Muscle layer of duodenum (tissue), 2 donors: ENCODE measurements around the gene MARVELD2.
"Not testable (repeated sequence)": the region's sequence is repeated elsewhere in the genome, so short reads cannot be mapped to it uniquely, and the experiment has no call there.

Experiments
- H3K27ac ChIP-seq: one replicate; pipeline ENCODE4 v1.7.0; 2013; ENCODE audit warnings: mild to moderate bottlenecking, low read length
- H3K27me3 ChIP-seq: one replicate; pipeline ENCODE4 v1.7.0; 2013; ENCODE audit warnings: low read depth, mild to moderate bottlenecking, control low read depth, low read length
- H3K36me3 ChIP-seq, 2 donors: one replicate each; pipeline ENCODE4 v1.7.0; 2013; ENCODE audit warnings: low read length in 2 of 2, control low read depth in 1 of 2, mild to moderate bottlenecking in 1 of 2; ENCODE audit not compliant: insufficient read depth in 2 of 2, control insufficient read depth in 1 of 2
- H3K4me1 ChIP-seq, 2 donors: one replicate each; pipeline ENCODE4 v1.7.0; 2013; ENCODE audit warnings: low read length in 2 of 2, mild to moderate bottlenecking in 2 of 2, control low read depth in 1 of 2, moderate library complexity in 1 of 2; ENCODE audit not compliant: insufficient read depth in 2 of 2, control insufficient read depth in 1 of 2
- H3K4me3 ChIP-seq, 2 donors: one replicate each; pipeline ENCODE4 v1.7.0; 2013; ENCODE audit warnings: low read length in 2 of 2, low read depth in 1 of 2, mild to moderate bottlenecking in 1 of 2
- H3K9me3 ChIP-seq, 2 donors: one replicate each; pipeline ENCODE4 v1.7.0; 2013; ENCODE audit warnings: low read length in 2 of 2, control low read depth in 1 of 2, mild to moderate bottlenecking in 1 of 2; ENCODE audit not compliant: control insufficient read depth in 1 of 2
- donor health status: healthy.

The MARVELD2 gene, protein sequence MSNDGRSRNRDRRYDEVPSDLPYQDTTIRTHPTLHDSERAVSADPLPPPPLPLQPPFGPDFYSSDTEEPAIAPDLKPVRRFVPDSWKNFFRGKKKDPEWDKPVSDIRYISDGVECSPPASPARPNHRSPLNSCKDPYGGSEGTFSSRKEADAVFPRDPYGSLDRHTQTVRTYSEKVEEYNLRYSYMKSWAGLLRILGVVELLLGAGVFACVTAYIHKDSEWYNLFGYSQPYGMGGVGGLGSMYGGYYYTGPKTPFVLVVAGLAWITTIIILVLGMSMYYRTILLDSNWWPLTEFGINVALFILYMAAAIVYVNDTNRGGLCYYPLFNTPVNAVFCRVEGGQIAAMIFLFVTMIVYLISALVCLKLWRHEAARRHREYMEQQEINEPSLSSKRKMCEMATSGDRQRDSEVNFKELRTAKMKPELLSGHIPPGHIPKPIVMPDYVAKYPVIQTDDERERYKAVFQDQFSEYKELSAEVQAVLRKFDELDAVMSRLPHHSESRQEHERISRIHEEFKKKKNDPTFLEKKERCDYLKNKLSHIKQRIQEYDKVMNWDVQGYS

DNA sequence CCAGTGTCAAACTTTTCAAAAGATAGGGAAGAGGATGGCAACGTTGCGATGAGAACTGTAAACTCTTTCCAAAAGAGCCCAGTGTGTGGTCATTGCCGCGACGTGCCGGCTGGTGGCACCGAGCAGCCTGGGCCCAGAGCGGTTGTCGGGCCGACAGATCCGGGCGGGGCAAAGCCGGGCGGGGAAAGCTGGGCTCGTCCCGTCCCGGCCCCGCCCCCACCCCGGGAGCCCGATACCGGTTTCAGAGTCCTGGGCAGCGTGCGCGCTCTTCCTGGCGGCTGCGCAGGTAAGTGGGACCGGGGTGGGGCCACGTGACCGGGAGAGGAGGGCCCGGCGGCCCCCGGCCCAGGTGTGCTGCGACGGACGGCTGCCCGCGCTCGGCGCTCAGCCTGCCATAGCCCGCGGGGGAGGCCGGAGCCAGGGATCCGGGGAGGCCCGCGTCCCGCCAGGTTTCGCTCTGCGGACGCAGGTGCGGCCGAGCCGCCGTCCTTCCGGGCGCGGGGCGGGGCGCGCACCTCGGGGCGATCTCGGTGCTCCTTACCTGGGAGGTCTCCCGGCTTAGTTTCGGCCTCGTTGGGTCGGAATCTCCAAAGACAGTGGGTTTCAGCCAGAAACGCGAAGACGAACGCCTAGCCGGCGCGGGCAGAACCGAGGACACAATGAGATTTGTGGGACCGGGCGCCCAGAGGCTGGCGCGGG lies at the start of gene MARVELD2:
Gene MARVELD2 (plus strand): TSS at position 232 of the 699 bp plus-strand sequence. CDS start 4,270 bp downstream, outside the sequence.
- Histone ChIP-seq H3K4me1 (no peaks in the 10 kb centered on the region), H3K4me3 (peak within 1 kb of the TSS; percentile 68 to 75), H3K27ac (peak within 1 kb of the TSS; percentile 80), H3K27me3 (no peaks in the 10 kb centered on the region), H3K36me3 (peaks cover 4 to 19% of the 10 kb centered on the region in 2 donors), H3K9me3 (no peaks in the 10 kb centered on the region)

DNA sequence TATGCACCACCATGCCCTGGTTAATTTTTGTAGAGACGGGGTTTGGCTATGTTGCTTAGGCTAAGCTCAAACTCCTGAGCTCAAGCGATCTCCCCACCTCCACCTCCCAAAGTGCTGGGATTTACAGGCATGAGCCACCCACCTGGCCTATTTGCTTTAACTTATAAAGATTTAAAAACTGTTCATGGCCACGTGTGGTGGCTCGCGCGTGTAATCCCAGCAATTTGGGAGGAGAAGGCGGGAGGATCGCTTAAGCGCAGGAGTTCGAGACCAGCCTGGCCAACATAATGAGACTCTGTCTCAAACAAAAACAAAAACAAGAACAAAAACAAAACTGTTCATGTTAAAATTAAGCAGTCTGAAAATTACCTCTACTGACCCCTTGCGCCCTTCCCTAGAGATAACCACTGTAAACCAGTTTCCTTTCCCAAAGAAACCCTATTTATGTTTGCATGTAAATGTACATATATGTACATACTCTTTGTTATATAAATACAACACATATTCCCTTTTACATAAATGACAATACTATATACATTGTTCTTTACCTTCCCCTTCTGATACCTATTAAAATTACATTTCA lies 47.1 kb upstream of the MARVELD2 start:
- peaks cover 0 to 25% of the 10 kb centered on the region in 2 donors for H3K4me1 ChIP-seq
- H3K9me3 ChIP-seq: no peaks in the 10 kb centered on the region
- peaks cover 17 to 26% of the 10 kb centered on the region in 2 donors for H3K36me3 ChIP-seq
- peak overlapping the region; percentile 96 for H3K27ac ChIP-seq
- peak overlapping the region; percentile 77 to 95 for H3K4me3 ChIP-seq
- no peaks in the 10 kb centered on the region for H3K27me3 ChIP-seq

DNA sequence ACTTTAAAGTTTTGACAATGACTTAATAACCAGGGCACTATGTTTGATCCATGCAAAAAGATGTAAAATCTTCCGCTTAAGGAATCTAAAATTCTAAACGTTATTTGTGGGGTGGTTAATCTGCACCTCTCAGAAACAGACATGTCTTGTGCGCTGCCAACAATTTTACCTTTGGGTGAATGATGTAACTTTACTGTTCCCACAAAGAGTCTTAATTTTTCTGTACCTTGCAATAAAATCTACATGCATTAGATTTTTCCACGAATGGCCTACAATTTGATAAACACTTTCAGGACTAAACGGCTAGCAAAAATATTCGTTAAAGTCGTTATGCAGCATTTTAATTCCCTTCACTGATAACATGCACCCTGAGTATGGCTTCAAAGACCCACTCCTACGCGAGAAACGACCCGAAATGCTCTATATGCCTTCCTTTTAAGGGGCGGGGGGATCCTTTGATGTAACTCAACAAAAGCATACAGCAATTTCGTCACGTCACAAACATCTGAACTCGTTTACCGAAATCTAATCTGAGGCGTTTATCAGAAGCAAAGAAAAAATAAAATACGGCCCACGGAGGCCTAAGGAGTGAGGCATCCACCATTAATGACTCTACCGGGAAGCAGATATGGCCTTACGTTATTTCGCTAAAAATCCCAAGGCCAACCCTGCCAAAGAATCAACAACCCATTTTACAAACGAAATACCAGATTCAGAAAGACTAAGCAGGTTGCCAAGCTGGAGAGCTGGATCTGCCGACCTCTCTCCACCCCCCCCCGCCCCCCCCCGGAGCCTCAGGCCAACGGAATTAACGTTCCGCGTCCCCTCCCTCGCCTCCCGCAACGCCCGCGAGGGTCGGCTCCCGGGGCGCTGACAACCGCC lies 46.2 kb upstream of the MARVELD2 start:
- Histone ChIP-seq H3K27ac (peak overlapping the region; percentile 96), H3K36me3 (peaks cover 17 to 19% of the 10 kb centered on the region in 2 donors), H3K4me3 (peak overlapping the region; percentile 77 to 95), H3K4me1 (peaks cover 0 to 25% of the 10 kb centered on the region in 2 donors), H3K9me3 (no peaks in the 10 kb centered on the region), H3K27me3 (no peaks in the 10 kb centered on the region)

DNA sequence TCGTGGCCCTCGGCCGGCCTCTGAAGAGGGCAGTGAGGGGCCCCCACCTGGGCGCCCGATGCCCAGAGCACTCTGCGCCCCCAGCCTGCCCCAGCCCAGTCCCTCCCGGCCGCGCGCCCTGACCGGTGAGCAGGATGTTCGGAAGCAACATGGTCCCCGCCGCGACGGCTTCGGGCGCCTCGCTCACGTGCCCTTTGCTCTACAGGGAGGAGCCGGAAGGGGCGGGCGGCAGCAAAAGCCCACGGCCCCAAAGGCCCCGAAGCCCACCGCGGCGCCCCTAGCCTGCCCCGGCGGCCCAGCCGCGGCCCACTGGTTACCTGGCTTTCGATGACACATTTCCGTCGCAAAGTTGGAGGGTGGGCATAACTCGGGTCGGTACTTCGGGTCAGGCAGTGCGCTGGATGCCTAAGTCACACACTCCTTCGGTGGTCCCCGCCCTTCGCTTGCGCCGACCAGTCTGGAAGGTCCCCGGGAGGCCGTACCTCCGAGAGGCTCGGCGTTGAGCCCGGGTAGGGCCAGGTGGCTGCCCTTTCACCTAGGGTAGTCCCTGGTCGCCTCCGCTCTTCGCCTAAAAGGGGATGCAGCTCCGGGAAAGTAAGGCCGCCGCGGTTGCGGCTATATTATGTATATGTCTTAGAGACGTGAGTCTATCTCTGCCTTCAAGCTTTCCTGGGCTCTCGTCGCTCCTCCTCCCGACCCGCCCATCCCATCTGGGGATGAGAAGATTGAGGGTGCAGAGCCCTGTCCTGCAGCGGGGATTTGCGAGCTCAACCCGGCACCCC lies 45.4 kb upstream of the MARVELD2 start, which contains the start of the genes AK6, RAD17 and TAF9:
Gene AK6 (minus strand): TSS at position 181 of the 782 bp plus-strand sequence. CDS start 30 bp downstream, at position 151.
Gene RAD17 (plus strand): TSS at position 479 of the 782 bp plus-strand sequence. CDS start 2,391 bp downstream, outside the sequence.
Gene TAF9 (minus strand): TSS at position 181 of the 782 bp plus-strand sequence. CDS start 3,783 bp downstream, outside the sequence.
- Histone ChIP-seq H3K27me3 (no peaks in the 10 kb centered on the region), H3K9me3 (no peaks in the 10 kb centered on the region), H3K36me3 (peaks cover 14 to 17% of the 10 kb centered on the region in 2 donors), H3K4me1 (peaks cover 0 to 25% of the 10 kb centered on the region in 2 donors), H3K27ac (peak within 1 kb of the TSS; percentile 96), H3K4me3 (peak within 1 kb of the TSS; percentile 77 to 95)

DNA sequence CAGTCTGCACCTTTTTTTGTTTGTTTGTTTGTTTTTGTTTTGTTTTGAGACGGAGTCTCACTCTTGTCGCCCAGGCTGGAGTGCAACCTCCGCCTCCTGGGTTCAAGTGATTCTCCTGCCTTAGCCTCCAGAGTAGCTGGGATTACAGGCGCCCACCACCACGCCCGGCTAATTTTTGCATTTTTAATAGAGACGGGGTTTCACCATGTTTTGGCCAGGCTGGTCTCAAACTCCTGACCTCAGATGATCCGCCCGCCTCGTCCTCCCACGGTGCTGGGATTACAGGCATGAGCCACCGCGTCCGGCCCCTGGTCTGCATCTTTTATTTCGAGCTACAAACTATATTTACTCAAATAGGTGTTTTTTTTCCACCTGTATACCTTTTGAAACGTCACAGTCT lies 44.6 kb upstream of the MARVELD2 start:
- peaks cover 0 to 25% of the 10 kb centered on the region in 2 donors for H3K4me1 ChIP-seq

DNA sequence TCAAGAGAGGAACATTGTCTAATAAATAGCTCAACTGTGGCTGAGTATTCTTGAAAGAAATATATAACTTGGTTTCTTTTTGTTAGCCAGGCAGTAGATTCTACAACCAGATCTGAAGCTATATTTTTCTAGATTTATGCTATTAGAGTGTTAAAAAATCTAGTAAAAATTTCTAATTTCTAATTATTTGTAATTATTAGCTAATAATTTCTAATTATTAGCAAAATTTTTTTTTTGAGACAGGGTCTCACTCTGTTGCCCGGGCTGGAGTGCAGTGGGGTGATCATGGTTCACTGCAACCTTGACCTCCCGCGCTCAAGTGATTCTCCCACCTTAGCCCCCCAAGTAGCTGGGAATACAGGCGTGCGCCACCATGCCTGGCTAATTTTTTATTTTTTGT lies 42.5 kb upstream of the MARVELD2 start:
- peaks cover 0 to 25% of the 10 kb centered on the region in 2 donors for H3K4me1 ChIP-seq
- H3K4me3 ChIP-seq: no peak overlapping the region
- H3K9me3 ChIP-seq: no peaks in the 10 kb centered on the region
- H3K36me3 ChIP-seq: peaks cover 8 to 27% of the 10 kb centered on the region in 2 donors
- no peaks in the 10 kb centered on the region for H3K27me3 ChIP-seq
- H3K27ac ChIP-seq: no peak overlapping the region

More for the DNA sequence above, 44.6 kb upstream of the MARVELD2 start:
- Histone ChIP-seq H3K36me3 (peaks cover 13 to 24% of the 10 kb centered on the region in 2 donors), H3K4me3 (peak overlapping the region; percentile 77 to 95), H3K27ac (peak overlapping the region; percentile 96)
- not testable (repeated sequence) for H3K9me3 ChIP-seq, H3K27me3 ChIP-seq

DNA sequence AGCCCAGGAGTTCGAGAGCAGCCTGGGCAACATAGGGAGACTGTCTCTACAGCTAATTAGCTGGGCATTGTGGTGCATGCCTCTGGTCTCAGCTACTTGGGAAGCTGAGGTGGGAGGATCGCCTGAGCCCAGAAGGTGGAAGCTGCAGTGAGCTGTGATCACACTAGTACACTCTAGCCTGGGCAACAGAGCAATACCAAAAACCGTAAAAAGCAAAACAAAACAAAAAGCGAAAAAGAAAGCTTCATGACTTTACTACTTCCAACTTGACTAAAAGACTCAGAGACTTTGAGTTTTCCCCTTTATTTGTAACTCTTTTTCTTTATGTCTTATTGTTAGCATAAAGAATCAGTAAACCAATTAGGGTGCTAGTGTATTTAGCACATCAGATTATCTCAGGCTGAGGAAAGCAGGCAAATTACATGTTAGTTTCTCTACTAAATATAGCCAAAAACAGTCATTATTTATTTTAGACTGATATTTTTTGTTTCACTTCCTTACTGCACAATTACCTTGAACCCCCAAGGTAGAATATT lies 39.9 kb upstream of the MARVELD2 start:
- no peak overlapping the region for H3K27ac ChIP-seq
- H3K4me3 ChIP-seq: no peak overlapping the region
- H3K4me1 ChIP-seq: peaks cover 0 to 17% of the 10 kb centered on the region in 2 donors
- peaks cover 15 to 26% of the 10 kb centered on the region in 2 donors for H3K36me3 ChIP-seq
- H3K27me3 ChIP-seq: no peaks in the 10 kb centered on the region
- no peaks in the 10 kb centered on the region for H3K9me3 ChIP-seq

DNA sequence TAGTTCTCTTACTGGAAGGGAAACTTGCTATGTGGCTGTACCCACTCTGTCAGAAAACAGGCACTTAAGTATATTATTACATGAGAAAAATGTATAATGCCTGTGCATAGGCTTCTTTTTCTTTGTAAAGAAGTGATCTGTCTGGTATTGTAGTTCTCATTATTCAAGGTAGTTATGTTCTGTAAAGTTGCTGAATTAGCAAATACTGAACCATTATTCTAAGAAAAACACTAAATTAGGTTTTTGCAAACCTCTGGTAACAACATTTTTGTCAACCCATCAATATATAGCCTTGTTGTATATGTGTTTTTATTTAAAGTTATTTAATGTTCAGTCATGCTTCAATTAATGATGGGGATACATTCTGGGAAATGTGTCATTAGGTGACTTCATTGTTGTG lies 36.5 kb upstream of the MARVELD2 start:
- Histone ChIP-seq H3K27me3 (no peaks in the 10 kb centered on the region), H3K4me1 (no peaks in the 10 kb centered on the region), H3K27ac (no peak overlapping the region), H3K4me3 (no peak overlapping the region), H3K9me3 (no peaks in the 10 kb centered on the region), H3K36me3 (peaks cover 31 to 47% of the 10 kb centered on the region in 2 donors)

DNA sequence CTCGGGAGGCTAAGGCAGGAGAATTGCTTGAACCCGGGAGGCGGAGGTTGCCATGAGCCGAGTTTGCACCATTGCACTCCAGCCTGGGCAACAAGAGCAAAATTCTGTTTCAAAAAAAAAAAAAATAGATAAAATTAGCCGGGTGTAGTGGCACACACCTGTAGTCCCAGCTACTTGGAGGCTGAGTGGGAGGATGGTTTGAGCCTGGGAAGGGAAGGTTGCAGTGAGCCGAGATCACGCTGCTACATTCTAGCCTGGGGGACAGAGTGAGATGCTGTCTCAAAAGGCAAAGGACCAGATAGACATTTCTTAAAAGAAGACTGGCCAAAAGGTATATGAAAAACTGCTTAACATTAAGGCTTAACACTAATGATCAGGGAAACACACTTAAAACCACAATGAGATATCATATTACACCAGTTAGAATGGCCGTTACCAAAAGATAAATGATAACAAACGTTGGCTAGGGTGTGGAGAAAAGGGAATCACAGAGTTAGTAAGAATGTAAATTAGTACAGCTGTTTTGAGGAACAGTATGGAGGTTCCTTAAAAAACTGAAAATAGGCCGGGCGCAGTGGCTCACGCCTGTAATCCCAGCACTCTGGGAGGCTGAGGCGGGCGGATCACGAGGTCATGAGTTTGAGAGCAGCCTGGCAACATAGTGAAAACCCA lies 10.1 kb upstream of the MARVELD2 start:
- H3K4me1 ChIP-seq: no peaks in the 10 kb centered on the region
- peaks cover 17 to 32% of the 10 kb centered on the region in 2 donors for H3K36me3 ChIP-seq
- H3K27ac ChIP-seq: no peak overlapping the region
- H3K9me3 ChIP-seq: no peaks in the 10 kb centered on the region
- H3K27me3 ChIP-seq: no peaks in the 10 kb centered on the region
- H3K4me3 ChIP-seq: no peak overlapping the region
